NCI-H2196 treated with DMSO at 0.1 percent for 48 hours (cell line): ENCODE measurements around the gene CRACR2A.

Experiments
- DNase-seq: peaks from one replicate; lab custom pipeline; 2025; ENCODE audit not compliant: unreplicated experiment; lab: John Stamatoyannopoulos, UW

Gene CRACR2A

GRCh38 chr12:3753544-3754284 is 805 bp upstream of the CRACR2A start:
- DNase-seq, result no peak

DNA sequence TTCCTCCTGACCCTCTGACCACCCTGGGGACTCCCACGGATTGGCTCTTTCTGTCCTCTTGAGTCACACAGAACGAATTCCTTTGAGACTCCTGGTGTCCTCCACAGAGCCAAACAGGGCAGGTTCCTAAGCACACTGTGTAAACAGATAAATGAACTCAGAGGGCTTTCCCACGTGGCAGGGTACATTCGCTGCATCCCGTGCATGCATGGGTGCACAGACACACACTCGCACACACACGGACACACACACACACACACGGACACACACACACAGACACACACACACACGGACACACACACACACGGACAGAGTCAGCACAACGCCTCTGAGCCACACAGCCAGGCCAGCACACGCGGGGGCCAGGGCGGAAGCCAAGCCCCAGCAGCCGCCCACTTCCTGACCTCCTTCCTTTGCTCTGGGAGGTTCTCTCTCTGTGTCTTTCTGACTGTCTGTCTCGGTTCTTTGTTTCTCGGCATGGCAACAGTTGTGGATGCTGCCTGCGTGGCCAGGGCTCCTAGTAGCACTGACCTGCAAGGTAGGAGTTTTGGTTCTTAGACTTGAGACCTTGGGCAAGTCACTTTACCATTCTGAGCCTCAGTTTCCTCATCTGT is 706 bp downstream of the CRACR2A start:
- no peak for DNase-seq

DNA sequence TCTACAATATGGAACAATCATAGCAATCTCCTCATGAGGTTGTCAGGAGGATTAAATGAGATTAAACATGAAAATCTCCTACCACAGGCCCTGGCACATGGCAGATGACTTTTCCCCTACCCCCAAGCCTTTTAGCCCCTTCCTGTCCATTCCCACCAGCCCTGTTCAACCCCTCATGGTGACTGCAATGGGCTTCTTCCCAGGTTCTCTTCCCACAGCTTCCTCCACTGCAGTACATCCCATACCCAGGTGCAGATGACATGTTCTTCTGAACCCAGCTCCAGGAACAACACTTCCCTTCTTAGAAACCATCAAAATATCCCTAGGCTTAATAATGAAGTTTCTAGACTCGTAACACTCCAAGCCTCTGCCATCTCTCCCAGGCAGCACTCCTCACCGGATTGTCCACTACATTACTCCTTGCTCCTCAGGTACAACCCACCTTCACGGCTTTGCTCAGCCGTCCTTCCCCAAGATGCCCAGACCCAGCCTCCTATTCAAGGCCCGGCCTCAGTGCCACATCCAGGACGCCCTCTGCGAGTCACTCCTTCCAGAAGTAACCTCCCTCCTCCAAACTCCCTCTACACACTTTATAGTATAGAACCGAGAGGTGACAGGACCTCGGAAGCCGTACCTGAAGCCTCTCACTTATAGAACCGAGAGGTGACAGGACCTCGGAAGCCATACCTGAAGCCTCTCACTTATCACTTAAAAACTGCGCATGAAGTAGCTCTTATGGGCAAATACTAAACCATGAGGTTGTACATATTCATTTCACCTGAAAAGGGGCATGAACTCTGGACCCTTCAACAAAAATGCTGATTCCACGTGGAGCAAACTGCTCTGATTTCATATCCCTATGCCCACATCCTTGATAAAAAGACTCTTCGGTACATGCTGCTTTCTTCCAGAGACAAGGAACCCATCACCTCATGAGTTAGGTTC is 1.5 kb downstream of the CRACR2A start:
- DNase-seq, result no peak

GRCh38 chr12:3750616-3751015 is 2.3 kb downstream of the CRACR2A start:
- no peak for DNase-seq

DNA sequence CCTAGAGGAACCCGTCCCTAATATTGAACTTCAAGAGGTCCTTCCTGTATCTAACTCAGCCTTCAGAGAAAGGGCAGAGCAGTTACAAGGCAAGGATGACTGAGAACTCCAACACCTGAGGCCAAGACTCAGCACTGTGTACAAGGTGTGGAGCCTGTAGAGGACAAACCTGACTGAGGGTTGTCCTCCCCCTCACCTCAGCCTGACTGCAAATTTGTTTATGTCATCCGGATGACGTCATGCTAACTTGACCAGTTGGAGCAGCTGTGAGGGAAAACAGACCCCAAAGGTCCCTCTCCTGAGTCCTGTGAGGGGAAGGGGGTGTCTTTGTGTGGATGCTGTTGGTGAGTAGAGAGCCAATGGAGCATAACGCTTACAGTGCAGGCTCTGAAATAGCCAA is 4.3 kb downstream of the CRACR2A start:
- DNase-seq, result no peak

- no peak for DNase-seq
These were observed 4.8 kb downstream of the CRACR2A start for GRCh38 chr12:3747976-3748619.

- no peak for DNase-seq
These were observed 5.4 kb downstream of the CRACR2A start for GRCh38 chr12:3747543-3747942.

GRCh38 chr12:3746758-3747157 is 6.2 kb downstream of the CRACR2A start:
- no peak for DNase-seq

DNA sequence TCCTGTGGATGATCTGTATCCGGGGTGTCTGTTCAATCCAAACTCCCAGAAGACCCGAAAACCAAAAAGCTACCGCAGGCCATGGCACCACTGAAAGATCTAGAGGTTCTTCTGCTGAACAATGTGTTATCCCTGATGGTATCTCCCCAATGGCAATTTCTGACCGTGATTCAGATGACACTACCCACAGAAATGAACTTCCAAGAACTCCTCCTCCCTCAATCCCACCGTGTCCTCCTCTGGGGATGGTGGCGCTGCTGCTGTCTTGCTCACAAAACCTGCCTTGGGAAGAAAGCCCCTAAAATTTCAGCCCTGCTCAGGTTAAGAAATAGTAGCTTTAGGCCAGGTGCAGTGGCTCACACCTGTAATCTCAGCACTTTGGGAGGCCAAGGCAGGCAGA is 7.8 kb downstream of the CRACR2A start:
- DNase-seq, result no peak

DNA sequence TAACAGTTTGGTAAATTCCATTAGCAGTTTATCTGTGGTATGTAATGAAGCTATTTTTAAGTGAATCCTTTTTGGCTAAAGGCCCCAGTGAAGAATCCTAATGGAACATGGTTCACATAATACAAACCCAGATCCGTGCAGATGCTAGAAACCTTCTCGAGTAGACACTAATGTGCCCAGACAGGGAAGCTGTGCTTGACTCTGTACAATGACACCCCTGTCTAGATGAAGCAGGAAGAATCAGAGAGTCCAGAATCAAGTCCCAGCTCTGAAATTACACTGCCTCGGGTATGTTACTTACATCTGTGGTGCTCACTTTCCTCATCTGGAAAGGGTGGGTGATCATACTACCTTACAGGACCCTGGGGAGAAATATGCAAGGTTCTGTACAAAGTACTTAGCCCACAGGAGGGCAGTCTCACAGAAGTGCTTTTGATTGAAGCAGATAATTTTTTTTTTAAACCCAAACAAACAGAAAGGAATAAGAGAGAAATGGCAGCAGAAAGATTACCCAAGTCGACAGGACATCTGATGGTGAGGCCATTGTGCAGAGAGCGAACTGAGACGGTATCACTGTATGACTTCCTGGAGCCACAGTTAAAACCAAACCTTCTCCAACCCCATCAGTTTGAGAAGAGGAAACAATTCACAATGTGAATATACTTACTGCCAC is 8.5 kb downstream of the CRACR2A start:
- no peak for DNase-seq

DNA sequence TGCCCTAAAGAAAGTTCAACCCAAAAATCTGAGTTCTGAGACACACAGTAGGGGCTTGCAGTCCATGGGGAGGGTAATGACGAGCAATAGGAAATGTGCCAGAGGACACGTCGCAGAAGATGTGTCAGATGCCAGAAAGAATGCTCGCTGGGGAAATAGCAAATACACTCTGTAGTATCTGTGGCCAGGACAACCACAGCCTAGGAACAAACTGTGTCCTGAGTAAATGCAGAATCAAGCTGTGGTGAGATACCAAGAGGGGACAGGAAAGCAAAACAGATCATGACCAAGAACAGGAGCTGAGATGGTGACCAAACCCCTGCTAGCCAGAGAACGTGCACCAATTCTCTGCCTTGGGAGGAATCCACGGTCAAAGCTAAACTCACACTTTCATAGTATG is 9.1 kb downstream of the CRACR2A start:
- DNase-seq, result no peak

- DNase-seq, result no peak
These were observed 10.8 kb downstream of the CRACR2A start for GRCh38 chr12:3741882-3742672.

- no peak for DNase-seq
These were observed 12.3 kb downstream of the CRACR2A start for GRCh38 chr12:3740480-3741231.

DNA sequence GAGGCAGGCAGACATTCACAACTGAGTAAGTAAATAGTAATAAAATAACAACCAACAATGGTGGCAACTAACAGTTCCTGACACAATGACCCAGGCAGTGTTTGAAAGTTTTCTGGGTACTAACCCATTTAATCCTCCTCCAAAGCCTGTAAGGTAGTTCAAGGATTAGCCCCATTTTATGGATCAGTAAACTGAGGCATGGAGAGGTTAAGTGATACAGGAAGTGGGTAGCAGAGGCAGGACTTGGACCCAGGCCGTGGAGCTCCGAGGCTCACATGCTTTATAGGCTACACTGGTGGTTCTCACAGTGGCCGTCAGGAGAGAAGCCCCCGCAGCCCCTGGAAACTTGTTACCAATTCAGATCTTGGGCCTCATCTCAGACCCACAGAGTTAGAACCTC is 17.5 kb downstream of the CRACR2A start:
- no peak for DNase-seq

- DNase-seq, result no peak
These were observed 20.0 kb downstream of the CRACR2A start for GRCh38 chr12:3732901-3733300.

DNA sequence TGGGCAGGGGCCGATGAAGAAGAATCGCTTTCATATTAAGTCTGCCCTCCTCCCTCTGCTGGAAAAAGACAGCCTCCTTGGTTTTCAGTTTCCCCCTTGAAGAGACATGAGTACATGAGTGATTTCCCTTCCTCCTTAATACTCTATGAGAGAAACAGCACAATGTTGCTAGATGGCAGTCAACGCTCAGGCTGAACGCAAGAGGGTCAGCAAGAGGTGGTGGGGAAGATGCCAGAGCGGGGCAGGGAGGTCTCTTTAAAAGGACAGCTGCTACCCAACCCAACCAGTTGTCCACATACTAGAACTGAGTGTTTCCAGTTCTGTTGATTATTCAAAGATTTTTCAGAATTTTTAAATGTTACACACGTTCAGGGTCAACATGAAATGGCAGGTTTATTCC is 22.8 kb downstream of the CRACR2A start:
- no peak for DNase-seq

DNA sequence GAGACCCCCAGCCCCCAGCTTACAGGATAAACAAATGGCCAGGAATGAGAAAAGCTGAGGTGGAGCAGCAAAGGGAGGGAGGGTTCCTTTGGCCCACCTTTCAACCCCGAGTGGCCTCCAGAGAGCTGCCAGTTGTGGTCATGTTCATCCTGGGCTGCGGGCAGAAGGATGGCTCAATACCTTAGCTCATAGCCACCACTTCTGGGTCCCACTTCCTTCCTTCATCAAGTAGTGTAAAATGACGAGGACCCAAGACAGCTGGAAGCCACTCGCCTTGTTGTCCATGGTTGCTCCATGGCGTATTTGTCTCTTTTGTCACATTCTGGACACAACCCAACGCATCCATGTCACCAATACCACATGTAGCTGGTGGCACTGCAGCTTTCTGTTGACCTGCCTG is 24.2 kb downstream of the CRACR2A start:
- DNase-seq, result no peak

- DNase-seq, result no peak
These were observed 24.9 kb downstream of the CRACR2A start for GRCh38 chr12:3727877-3728632.

GRCh38 chr12:3727354-3727753 is 25.6 kb downstream of the CRACR2A start:
- no peak for DNase-seq
